ENCODE measurements around the gene POFUT2.

The POFUT2 gene

DNA sequence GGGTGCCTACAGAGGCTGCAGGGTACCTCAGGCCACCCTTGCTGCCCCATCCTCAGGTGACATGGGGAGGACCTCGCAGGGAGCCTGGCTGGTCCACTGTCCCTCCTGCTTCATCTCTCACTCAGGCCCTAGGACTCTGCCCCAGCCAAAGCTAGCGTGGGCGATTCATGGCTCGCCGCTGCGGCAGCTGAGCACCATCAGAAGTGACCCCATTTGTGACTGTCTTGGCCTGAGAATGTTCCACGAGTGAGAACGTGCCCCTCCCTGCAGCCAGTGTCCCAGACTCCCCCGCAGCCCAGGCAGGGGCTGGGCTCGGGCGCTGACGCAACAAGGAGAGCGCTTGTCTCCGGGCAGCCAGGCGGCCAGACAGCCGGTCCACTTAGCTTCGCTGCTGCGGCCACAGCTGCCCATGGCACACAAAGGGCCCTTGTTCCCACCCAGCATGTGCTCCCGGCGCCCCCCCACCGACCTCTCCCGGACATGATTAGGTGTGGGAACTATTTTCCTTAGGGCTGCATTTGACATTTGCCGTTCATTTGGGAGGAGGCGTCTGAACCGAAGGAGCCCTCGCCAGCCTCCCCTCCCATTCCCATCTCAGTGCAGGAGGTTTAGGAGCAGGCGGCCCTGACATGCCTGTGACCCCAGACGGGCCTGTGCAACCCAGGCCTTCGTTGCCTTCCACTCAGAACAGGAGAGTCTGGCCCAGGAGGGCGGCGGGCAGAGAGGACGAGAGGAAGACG, 19.3 kb upstream of the POFUT2 start:
- no peak overlapping the region for H3K4me2 ChIP-seq (ENCODE audit: low read length)
- peak overlapping the region; percentile 38 for H4K91ac ChIP-seq (ENCODE audit: low read depth, low read length)
- no peak overlapping the region for H3K4ac ChIP-seq (ENCODE audit: low read depth, low read length)
- no peak overlapping the region for H2AFZ ChIP-seq (ENCODE audit: insufficient read depth, low read length, poor library complexity)
- peak overlapping the region; percentile 12 for H4K8ac ChIP-seq (ENCODE audit: low read depth, low read length)
- no peak for DNase-seq
- peak overlapping the region; percentile 25 for H3K14ac ChIP-seq (ENCODE audit: low read length)
- H2AK5ac ChIP-seq (ENCODE audit: low read length): peak overlapping the region; percentile 13
- no peak overlapping the region for H3K4me3 ChIP-seq (ENCODE audit: low read depth, low read length)
- no CpG with 5 or more reads among the region's 33 CpGs for WGBS (ENCODE audit: extremely low coverage, insufficient coverage, insufficient read length)
- no peak overlapping the region for H3K23ac ChIP-seq (ENCODE audit: low read length)
- peak overlapping the region; percentile 13 for H3K27ac ChIP-seq (ENCODE audit: low read depth, low read length)
- no peak overlapping the region for H3K9ac ChIP-seq (ENCODE audit: low read length)
- H3K79me1 ChIP-seq (ENCODE audit: low read length): peaks cover 26% of the 10 kb centered on the region
- no peak overlapping the region for H4K12ac ChIP-seq (ENCODE audit: low read depth, low read length)
- H3K27me3 ChIP-seq (ENCODE audit: insufficient read depth, low read length): no peaks in the 10 kb centered on the region
- H3K36me3 ChIP-seq (ENCODE audit: control insufficient read depth in 1 of 2, insufficient read depth in 2 of 2, low read length in 2 of 2): no peaks in the 10 kb centered on the region
- H2BK12ac ChIP-seq (ENCODE audit: low read length): peak overlapping the region; percentile 0
- H3K79me2 ChIP-seq (ENCODE audit: control insufficient read depth, insufficient read depth, low read length, poor library complexity): peaks cover 3% of the 10 kb centered on the region
- H3K9me3 ChIP-seq (ENCODE audit: insufficient read depth, low read depth, low read length): peaks cover 7% of the 10 kb centered on the region
- peak overlapping the region; percentile 2 for H2BK5ac ChIP-seq (ENCODE audit: low read depth, low read length, poor library complexity)
- H2BK120ac ChIP-seq (ENCODE audit: insufficient read depth, low read length, poor library complexity): peak overlapping the region; percentile 40
- H3K4me1 ChIP-seq (ENCODE audit: control insufficient read depth in 1 of 2, insufficient read depth in 2 of 2, low read length in 2 of 2): peaks cover 20 to 35% of the 10 kb centered on the region in 2 experiments
- no peak overlapping the region for H3K18ac ChIP-seq (ENCODE audit: low read length)

DNA sequence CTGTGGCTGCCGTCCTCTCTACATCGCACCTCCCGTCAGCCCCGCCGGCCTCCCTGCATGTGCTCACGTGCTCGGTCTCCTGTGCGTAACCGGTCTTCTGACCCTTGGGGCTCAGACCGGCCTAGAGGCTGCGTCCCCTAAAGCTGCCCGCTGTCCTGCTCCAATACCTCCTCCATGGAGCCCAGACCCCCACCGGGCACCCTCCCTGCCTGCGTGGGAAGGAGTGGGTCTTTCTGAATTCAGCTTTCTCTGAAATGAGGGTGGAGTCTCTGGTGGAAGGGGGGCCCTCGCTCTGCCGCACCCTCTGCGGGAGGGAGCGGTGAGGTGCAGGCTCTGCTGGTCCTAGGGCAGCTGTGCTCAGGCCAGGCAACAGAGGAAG, 18.7 kb upstream of the POFUT2 start:
- no peak for DNase-seq
- peak overlapping the region; percentile 13 for H2AK5ac ChIP-seq (ENCODE audit: low read length)
- H3K79me1 ChIP-seq (ENCODE audit: low read length): peaks cover 31% of the 10 kb centered on the region
- no peak overlapping the region for H3K4ac ChIP-seq (ENCODE audit: low read depth, low read length)
- peak overlapping the region; percentile 25 for H3K14ac ChIP-seq (ENCODE audit: low read length)
- no peak overlapping the region for H3K18ac ChIP-seq (ENCODE audit: low read length)
- peaks cover 0 to under 1% of the 10 kb centered on the region in 2 experiments for H3K36me3 ChIP-seq (ENCODE audit: control insufficient read depth in 1 of 2, insufficient read depth in 2 of 2, low read length in 2 of 2)
- H3K23ac ChIP-seq (ENCODE audit: low read length): no peak overlapping the region
- H3K4me1 ChIP-seq (ENCODE audit: control insufficient read depth in 1 of 2, insufficient read depth in 2 of 2, low read length in 2 of 2): peaks cover 22 to 37% of the 10 kb centered on the region in 2 experiments
- H3K27me3 ChIP-seq (ENCODE audit: insufficient read depth, low read length): no peaks in the 10 kb centered on the region
- H4K8ac ChIP-seq (ENCODE audit: low read depth, low read length): peak overlapping the region; percentile 12
- H3K4me3 ChIP-seq (ENCODE audit: low read depth, low read length): no peak overlapping the region
- peak overlapping the region; percentile 13 for H3K27ac ChIP-seq (ENCODE audit: low read depth, low read length)
- H3K4me2 ChIP-seq (ENCODE audit: low read length): no peak overlapping the region
- peak overlapping the region; percentile 38 for H4K91ac ChIP-seq (ENCODE audit: low read depth, low read length)
- no CpG with 5 or more reads among the region's 18 CpGs for WGBS (ENCODE audit: extremely low coverage, insufficient coverage, insufficient read length)
- H2AFZ ChIP-seq (ENCODE audit: insufficient read depth, low read length, poor library complexity): no peak overlapping the region
- no peak overlapping the region for H3K9ac ChIP-seq (ENCODE audit: low read length)
- H2BK120ac ChIP-seq (ENCODE audit: insufficient read depth, low read length, poor library complexity): peak overlapping the region; percentile 40
- peak overlapping the region; percentile 2 for H2BK5ac ChIP-seq (ENCODE audit: low read depth, low read length, poor library complexity)
- H4K12ac ChIP-seq (ENCODE audit: low read depth, low read length): no peak overlapping the region
- H3K79me2 ChIP-seq (ENCODE audit: control insufficient read depth, insufficient read depth, low read length, poor library complexity): peaks cover 3% of the 10 kb centered on the region
- peaks cover 5% of the 10 kb centered on the region for H3K9me3 ChIP-seq (ENCODE audit: insufficient read depth, low read depth, low read length)
- H2BK12ac ChIP-seq (ENCODE audit: low read length): peak overlapping the region; percentile 0

DNA sequence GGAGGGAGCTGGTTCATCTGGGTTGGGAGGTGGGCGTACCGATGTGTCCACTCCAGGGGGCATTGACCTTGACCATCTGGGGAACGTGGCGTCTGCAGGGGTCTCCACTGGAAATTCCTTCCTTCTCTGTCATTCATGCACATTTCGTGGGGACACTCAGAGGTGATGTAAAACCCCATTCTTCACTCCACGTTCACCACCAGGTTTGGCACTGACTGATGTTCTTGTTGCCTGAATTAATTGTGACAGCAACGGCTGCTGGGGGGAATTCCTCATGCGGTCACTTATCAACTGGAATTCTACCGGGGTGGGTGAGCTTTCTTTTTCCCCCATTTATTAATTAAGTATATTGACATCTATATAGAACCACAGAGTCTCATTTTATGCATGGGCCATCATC, 18.1 kb upstream of the POFUT2 start:
- H2BK12ac ChIP-seq (ENCODE audit: low read length): no peak overlapping the region
- no peak overlapping the region for H2AK5ac ChIP-seq (ENCODE audit: low read length)
- peak overlapping the region; percentile 14 for H2BK120ac ChIP-seq (ENCODE audit: insufficient read depth, low read length, poor library complexity)
- H3K79me1 ChIP-seq (ENCODE audit: low read length): peaks cover 37% of the 10 kb centered on the region
- no peak overlapping the region for H2AFZ ChIP-seq (ENCODE audit: insufficient read depth, low read length, poor library complexity)
- H4K8ac ChIP-seq (ENCODE audit: low read depth, low read length): no peak overlapping the region
- peaks cover 5% of the 10 kb centered on the region for H3K9me3 ChIP-seq (ENCODE audit: insufficient read depth, low read depth, low read length)
- H4K91ac ChIP-seq (ENCODE audit: low read depth, low read length): peak overlapping the region; percentile 3
- DNase-seq: no peak
- no peak overlapping the region for H3K4ac ChIP-seq (ENCODE audit: low read depth, low read length)
- H2BK5ac ChIP-seq (ENCODE audit: low read depth, low read length, poor library complexity): no peak overlapping the region
- H3K4me3 ChIP-seq (ENCODE audit: low read depth, low read length): no peak overlapping the region
- no peak overlapping the region for H3K14ac ChIP-seq (ENCODE audit: low read length)
- peaks cover 0 to 2% of the 10 kb centered on the region in 2 experiments for H3K36me3 ChIP-seq (ENCODE audit: control insufficient read depth in 1 of 2, insufficient read depth in 2 of 2, low read length in 2 of 2)
- no peak overlapping the region for H3K4me2 ChIP-seq (ENCODE audit: low read length)
- H3K4me1 ChIP-seq (ENCODE audit: control insufficient read depth in 1 of 2, insufficient read depth in 2 of 2, low read length in 2 of 2): peaks cover 25 to 43% of the 10 kb centered on the region in 2 experiments
- no CpG with 5 or more reads among the region's 9 CpGs for WGBS (ENCODE audit: extremely low coverage, insufficient coverage, insufficient read length)
- no peaks in the 10 kb centered on the region for H3K27me3 ChIP-seq (ENCODE audit: insufficient read depth, low read length)
- no peak overlapping the region for H3K18ac ChIP-seq (ENCODE audit: low read length)
- H3K27ac ChIP-seq (ENCODE audit: low read depth, low read length): no peak overlapping the region
- peaks cover 7% of the 10 kb centered on the region for H3K79me2 ChIP-seq (ENCODE audit: control insufficient read depth, insufficient read depth, low read length, poor library complexity)
- H4K12ac ChIP-seq (ENCODE audit: low read depth, low read length): no peak overlapping the region
- H3K23ac ChIP-seq (ENCODE audit: low read length): no peak overlapping the region
- H3K9ac ChIP-seq (ENCODE audit: low read length): no peak overlapping the region

DNA sequence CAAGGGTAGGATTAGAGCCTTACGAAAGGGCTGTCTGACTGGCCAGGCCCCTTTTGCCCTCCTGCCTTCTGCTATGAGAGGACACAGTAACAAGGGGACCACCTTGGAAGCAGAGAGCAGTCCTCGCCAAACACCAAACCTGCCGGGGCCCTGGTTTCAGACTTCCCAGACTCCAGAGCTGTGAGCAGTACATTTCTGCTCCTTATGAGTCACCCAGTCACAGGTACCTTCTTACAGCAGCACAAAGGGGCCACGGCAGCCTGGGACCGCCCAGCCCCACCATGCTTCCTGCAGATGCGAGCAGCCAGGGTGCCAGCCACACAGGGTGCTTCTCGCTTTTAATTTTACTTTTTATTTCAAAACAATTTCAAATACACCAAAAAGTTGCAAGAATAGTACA, 17.2 kb upstream of the POFUT2 start:
- H3K4me1 ChIP-seq (ENCODE audit: control insufficient read depth in 1 of 2, insufficient read depth in 2 of 2, low read length in 2 of 2): peaks cover 33 to 49% of the 10 kb centered on the region in 2 experiments
- H3K4ac ChIP-seq (ENCODE audit: low read depth, low read length): no peak overlapping the region
- H2AFZ ChIP-seq (ENCODE audit: insufficient read depth, low read length, poor library complexity): no peak overlapping the region
- WGBS (ENCODE audit: extremely low coverage, insufficient coverage, insufficient read length): no CpG with 5 or more reads among the region's 7 CpGs
- H2AK5ac ChIP-seq (ENCODE audit: low read length): peak overlapping the region; percentile 66
- H3K27ac ChIP-seq (ENCODE audit: low read depth, low read length): peak overlapping the region; percentile 16
- H3K4me2 ChIP-seq (ENCODE audit: low read length): no peak overlapping the region
- H2BK5ac ChIP-seq (ENCODE audit: low read depth, low read length, poor library complexity): peak overlapping the region; percentile 3
- peak overlapping the region; percentile 60 for H4K91ac ChIP-seq (ENCODE audit: low read depth, low read length)
- H3K14ac ChIP-seq (ENCODE audit: low read length): peak overlapping the region; percentile 19
- H3K36me3 ChIP-seq (ENCODE audit: control insufficient read depth in 1 of 2, insufficient read depth in 2 of 2, low read length in 2 of 2): peaks cover 0 to 2% of the 10 kb centered on the region in 2 experiments
- peaks cover 9% of the 10 kb centered on the region for H3K79me2 ChIP-seq (ENCODE audit: control insufficient read depth, insufficient read depth, low read length, poor library complexity)
- no peak for DNase-seq
- H3K79me1 ChIP-seq (ENCODE audit: low read length): peaks cover 43% of the 10 kb centered on the region
- no peak overlapping the region for H3K4me3 ChIP-seq (ENCODE audit: low read depth, low read length)
- H3K23ac ChIP-seq (ENCODE audit: low read length): no peak overlapping the region
- H2BK120ac ChIP-seq (ENCODE audit: insufficient read depth, low read length, poor library complexity): peak overlapping the region; percentile 48
- no peaks in the 10 kb centered on the region for H3K27me3 ChIP-seq (ENCODE audit: insufficient read depth, low read length)
- no peak overlapping the region for H4K8ac ChIP-seq (ENCODE audit: low read depth, low read length)
- peak overlapping the region; percentile 71 for H2BK12ac ChIP-seq (ENCODE audit: low read length)
- H3K9ac ChIP-seq (ENCODE audit: low read length): no peak overlapping the region
- peak overlapping the region; percentile 45 for H3K18ac ChIP-seq (ENCODE audit: low read length)
- no peak overlapping the region for H4K12ac ChIP-seq (ENCODE audit: low read depth, low read length)
- H3K9me3 ChIP-seq (ENCODE audit: insufficient read depth, low read depth, low read length): peaks cover 3% of the 10 kb centered on the region

Measured in trophoblast cell (in vitro differentiated cells and primary cell).